Measurements from ENCODE around the gene TMCC1.

- TF ChIP-seq REST (IDR thresholded peaks at IDR 0.05; ENCODE audit: low read depth, low read length) (no peak; the same call in 1 of the 2 replicates), CHD2 (IDR thresholded peaks at IDR 0.05; ENCODE audit: low read length, partially characterized antibody) (no peak), YY1 (IDR thresholded peaks at IDR 0.05; ENCODE audit: low read depth) (peak; percentile 50; the same call in 1 of the 2 replicates), CTCF (IDR thresholded peaks at IDR 0.05) (no peak), FOXM1 (IDR thresholded peaks at IDR 0.05; ENCODE audit: low read depth) (no peak)
These were observed 228.3 kb downstream of the TMCC1 start for GRCh38 chr3:129665024-129665768.
